Glutamatergic neuron (in vitro differentiated cells): ENCODE results near the gene TFDP1. TPM values are rescaled to one million over a fixed set of nuclear protein-coding genes. Genes with fewer than 3 reads are reported as not detected.
A peak's percentile ranks its signal among the peaks of the same experiment; 100 is the strongest.
"Not testable (repeated sequence)": the region's sequence is repeated elsewhere in the genome, so short reads cannot be mapped to it uniquely, and the experiment has no call there.

ENCODE experiments used
- DNase-seq: peaks from one replicate; pipeline ENCODE4 v3.0.0; 2022
- H3K27ac Mint-ChIP-seq: one replicate; pipeline ENCODE4 v1.8.0; 2020; ENCODE audit warnings: mild to moderate bottlenecking, mixed read lengths, inconsistent platforms; ENCODE audit not compliant: unreplicated experiment
- H3K27me3 Mint-ChIP-seq: one replicate; pipeline ENCODE4 v1.8.0; 2020; ENCODE audit warnings: mild to moderate bottlenecking, moderate library complexity, mixed read lengths, inconsistent platforms; ENCODE audit not compliant: unreplicated experiment
- H3K36me3 Mint-ChIP-seq: one replicate; pipeline ENCODE4 v1.8.0; 2020; ENCODE audit warnings: mild to moderate bottlenecking, mixed read lengths, inconsistent platforms; ENCODE audit not compliant: unreplicated experiment
- H3K4me1 Mint-ChIP-seq: one replicate; pipeline ENCODE4 v1.8.0; 2020; ENCODE audit warnings: mild to moderate bottlenecking, low read depth, mixed read lengths, inconsistent platforms; ENCODE audit not compliant: unreplicated experiment
- H3K4me3 Mint-ChIP-seq: one replicate; pipeline ENCODE4 v1.8.0; 2020; ENCODE audit warnings: mild to moderate bottlenecking, mixed read lengths, inconsistent platforms; ENCODE audit not compliant: unreplicated experiment
- H3K9me3 Mint-ChIP-seq: one replicate; pipeline ENCODE4 v1.8.0; 2020; ENCODE audit warnings: mild to moderate bottlenecking, moderate library complexity, mixed read lengths, inconsistent platforms; ENCODE audit not compliant: unreplicated experiment
- CTCF ChIP-seq: fragments of 200-600 bp; sonication (generic); IDR thresholded peaks from one replicate; pipeline ENCODE4 v1.5.0; 2021; ENCODE audit not compliant: partially characterized antibody, unreplicated experiment
- total RNA-seq: library from RNA; stranded (reverse); fragmentation: NEBNext Ultra II Directional; extraction: Animal tissue kit (Norgen Biotek cat#: 25700); gene quantifications from one replicate; pipeline ENCODE4 v1.2.1, GENCODE V29; 2021; ENCODE audit not compliant: unreplicated experiment

Gene TFDP1
- total RNA-seq, 1 donor from 2014 or later, result 62.0 TPM

GRCh38 chr13:113620036-113620796, 35.7 kb downstream of the TFDP1 start:
- DNase-seq, result peak; percentile 77
- peaks cover 22% of the 10 kb centered on the region for H3K9me3 Mint-ChIP-seq
- H3K4me3 Mint-ChIP-seq, result peak overlapping the region; percentile 71
- peak overlapping the region; percentile 95 for H3K27ac Mint-ChIP-seq
- no peak for TF ChIP-seq CTCF
- peaks cover 38% of the 10 kb centered on the region for H3K4me1 Mint-ChIP-seq
- peaks cover 19% of the 10 kb centered on the region for H3K36me3 Mint-ChIP-seq
- H3K27me3 Mint-ChIP-seq, result peaks cover 10% of the 10 kb centered on the region

- H3K4me1 Mint-ChIP-seq, result peaks cover 40% of the 10 kb centered on the region
- TF ChIP-seq CTCF, result no peak
- H3K36me3 Mint-ChIP-seq, result peaks cover 19% of the 10 kb centered on the region
- H3K27me3 Mint-ChIP-seq, result peaks cover 12% of the 10 kb centered on the region
- H3K27ac Mint-ChIP-seq, result peak overlapping the region; percentile 53
- no peak for DNase-seq
- H3K4me3 Mint-ChIP-seq, result peak overlapping the region; percentile 3
- peaks cover 25% of the 10 kb centered on the region for H3K9me3 Mint-ChIP-seq
These were observed 36.5 kb downstream of the TFDP1 start for GRCh38 chr13:113621046-113621445.

GRCh38 chr13:113621498-113621897, 36.9 kb downstream of the TFDP1 start:
- Mint-ChIP-seq H3K4me1 (peaks cover 38% of the 10 kb centered on the region), H3K27ac (peak overlapping the region; percentile 53), H3K27me3 (peaks cover 14% of the 10 kb centered on the region), H3K9me3 (peaks cover 28% of the 10 kb centered on the region), H3K36me3 (peaks cover 19% of the 10 kb centered on the region)
- peak; percentile 69 for TF ChIP-seq CTCF
- not testable (repeated sequence) for H3K4me3 Mint-ChIP-seq
- peak; percentile 71 for DNase-seq

GRCh38 chr13:113621986-113622550, 37.5 kb downstream of the TFDP1 start:
- not testable (repeated sequence) for H3K27ac Mint-ChIP-seq, H3K4me3 Mint-ChIP-seq, DNase-seq
- Mint-ChIP-seq H3K4me1 (peaks cover 37% of the 10 kb centered on the region), H3K36me3 (peaks cover 24% of the 10 kb centered on the region), H3K9me3 (peaks cover 32% of the 10 kb centered on the region), H3K27me3 (peaks cover 19% of the 10 kb centered on the region)

GRCh38 chr13:113622791-113623490, 38.4 kb downstream of the TFDP1 start:
- DNase-seq, result no peak
- peaks cover 23% of the 10 kb centered on the region for H3K27me3 Mint-ChIP-seq
- H3K27ac Mint-ChIP-seq, result no peak overlapping the region
- no peak for TF ChIP-seq CTCF
- H3K9me3 Mint-ChIP-seq, result peaks cover 40% of the 10 kb centered on the region
- H3K4me3 Mint-ChIP-seq, result no peak overlapping the region
- peaks cover 43% of the 10 kb centered on the region for H3K4me1 Mint-ChIP-seq
- H3K36me3 Mint-ChIP-seq, result peaks cover 30% of the 10 kb centered on the region
